GM18858 (cell line): ENCODE results near the gene STIMATE.

Experiments
- ATAC-seq: cut with Tn5 transposase; IDR thresholded peaks from one replicate; pipeline ENCODE4 v1.9.1; 2021; ENCODE audit not compliant: unreplicated experiment

The STIMATE gene

DNA sequence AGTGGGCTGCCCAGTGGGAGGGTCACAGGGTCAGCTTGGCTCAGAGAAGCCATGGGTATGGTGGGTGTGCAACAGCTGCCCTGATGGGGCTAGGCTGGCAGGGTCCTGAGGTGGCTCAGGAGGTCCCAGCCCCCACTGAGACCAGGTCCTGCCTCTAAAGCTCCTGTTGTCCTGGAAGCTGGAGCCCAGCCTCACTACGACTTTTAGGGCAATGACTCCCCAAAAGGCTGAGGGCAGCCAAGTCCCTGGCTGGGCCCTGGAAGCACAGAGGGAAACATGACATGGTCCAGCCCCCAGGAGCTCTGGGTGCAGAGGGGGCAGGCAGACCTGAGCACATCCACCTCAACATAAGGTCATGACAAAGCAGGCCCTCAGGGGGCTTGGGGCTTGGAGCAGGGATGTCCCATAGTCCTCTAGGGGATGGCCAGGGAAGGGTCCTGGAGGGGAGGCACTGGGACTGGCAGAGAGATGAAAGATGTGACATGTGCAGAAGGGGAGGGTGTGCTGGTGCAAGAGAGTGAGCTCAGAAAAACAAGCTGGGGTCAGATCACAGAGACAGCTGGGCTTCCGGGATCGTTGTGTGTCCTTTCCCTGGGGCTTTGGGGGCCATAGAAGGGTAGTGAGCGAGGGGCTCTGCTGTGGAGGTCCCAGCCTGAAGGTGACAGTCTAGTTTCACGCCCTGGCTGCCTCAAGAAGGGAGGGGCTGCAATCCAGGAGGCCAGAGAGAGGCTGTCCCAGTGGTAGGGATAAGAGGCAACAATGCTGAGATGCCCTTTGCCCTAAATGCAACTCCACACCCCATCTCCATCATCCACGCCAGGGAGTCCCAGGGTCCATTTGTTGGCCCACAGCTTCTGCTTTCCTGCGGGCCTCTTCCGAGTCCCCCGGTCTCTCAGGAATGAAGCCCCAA, 103.4 kb downstream of the STIMATE start:
- ATAC-seq, result no peak

- ATAC-seq, result no peak
Measured at GRCh38 chr3:52792961-52793695, 104.2 kb downstream of the STIMATE start.

GRCh38 chr3:52792413-52792812, 104.9 kb downstream of the STIMATE start:
- ATAC-seq, result no peak

GRCh38 chr3:52791928-52792327, 105.4 kb downstream of the STIMATE start:
- ATAC-seq, result no peak

DNA sequence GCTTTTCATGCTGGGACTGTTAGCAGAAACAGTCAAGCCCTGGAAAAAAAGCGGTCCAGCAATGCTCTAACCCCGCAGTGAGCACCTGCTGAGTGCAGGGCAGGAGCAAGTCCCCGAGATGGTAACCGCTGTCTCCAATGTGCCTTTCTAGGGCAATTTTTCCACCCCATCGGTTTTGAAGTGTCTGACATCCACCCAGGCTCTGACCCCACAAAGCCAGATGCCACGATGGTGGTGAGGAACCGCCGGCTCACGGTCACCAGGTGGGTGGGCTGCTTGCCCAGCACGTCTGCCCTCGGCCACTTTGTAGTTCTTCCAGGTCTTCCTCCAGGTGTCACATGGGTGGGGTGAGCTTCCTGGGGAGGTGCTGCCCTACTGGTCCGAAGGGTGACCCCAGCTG, 106.0 kb downstream of the STIMATE start:
- no peak for ATAC-seq

- ATAC-seq, result no peak
Measured at GRCh38 chr3:52790741-52791140, 106.6 kb downstream of the STIMATE start.

DNA sequence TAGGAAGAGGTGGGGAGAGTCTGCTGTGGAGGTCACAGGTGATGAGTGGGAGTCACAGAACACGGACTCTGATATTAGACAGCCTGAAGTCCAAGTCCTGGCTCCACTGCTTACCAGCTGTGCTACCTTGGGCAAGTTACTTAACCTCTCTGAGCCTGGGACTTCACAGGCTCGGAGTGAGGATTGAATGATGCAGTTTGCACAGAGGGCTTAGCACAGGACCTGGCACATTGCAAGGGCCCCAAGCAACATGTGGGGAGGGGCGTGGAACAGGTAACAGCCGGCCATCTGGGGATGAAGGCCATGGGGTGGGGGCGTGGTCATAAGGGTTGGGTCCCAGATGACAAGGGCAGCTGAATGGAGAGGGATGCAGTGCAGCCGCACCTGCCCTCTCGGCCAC, 107.0 kb downstream of the STIMATE start:
- ATAC-seq, result no peak

DNA sequence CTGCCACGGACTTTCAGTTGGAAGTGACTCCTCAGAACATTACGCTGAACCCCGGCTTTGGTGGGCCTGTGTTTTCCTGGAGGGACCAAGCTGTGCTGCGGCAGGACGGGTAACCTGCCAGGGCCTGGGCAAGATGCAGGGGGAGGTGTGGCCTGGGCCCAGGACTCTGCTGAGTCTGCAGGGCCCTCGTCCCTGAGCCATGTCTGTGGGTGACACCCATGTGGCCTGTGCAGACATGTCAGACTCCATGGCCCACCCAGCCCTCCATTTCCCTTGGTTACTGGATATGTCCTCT, 107.7 kb downstream of the STIMATE start:
- no peak for ATAC-seq

GRCh38 chr3:52788890-52789745, 108.2 kb downstream of the STIMATE start:
- no peak for ATAC-seq

DNA sequence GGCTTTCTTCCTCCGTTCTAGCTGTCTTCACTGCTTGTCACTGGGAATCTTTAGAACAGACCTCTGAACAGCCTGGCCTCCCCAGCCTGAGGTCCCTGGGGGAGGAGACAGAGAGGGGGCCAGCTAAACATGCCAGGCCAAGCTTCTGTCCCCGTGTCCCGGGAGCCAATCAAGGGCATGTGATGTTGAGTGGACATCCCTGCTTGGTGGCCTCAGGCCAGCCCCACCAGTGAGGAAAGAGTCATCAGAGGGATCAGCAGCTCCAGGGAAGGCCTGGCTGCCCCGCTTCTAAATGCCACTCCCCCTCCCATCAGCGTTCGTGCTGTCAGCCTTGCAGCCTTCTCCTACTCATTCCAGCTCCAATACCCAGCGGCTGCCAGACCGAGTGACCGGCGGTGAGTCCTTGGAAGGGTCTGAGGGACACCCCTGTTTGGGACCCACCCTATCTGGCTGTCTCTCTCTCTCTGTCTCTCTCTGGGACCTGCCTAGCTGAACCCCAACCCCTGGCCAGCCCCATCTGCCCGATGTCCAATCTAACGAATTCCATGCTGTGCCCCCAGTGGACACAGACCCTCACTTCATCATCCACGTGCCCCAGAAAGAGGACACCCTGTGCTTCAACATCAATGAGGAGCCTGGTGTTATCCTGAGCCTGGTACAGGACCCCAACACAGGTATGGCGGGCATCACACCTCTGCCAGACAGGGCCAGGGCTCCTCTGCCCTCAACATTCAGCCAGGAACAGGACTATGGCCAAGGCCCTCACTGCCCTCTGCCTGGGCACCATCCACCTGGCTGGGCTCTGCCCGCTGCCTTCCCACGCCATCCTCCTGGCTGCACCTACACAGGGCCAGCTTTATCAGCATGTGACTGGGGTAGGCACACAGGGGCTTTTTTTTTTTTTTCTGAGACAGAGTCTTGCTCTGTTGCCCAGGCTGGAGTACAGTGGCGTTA, 109.4 kb downstream of the STIMATE start:
- no peak for ATAC-seq

DNA sequence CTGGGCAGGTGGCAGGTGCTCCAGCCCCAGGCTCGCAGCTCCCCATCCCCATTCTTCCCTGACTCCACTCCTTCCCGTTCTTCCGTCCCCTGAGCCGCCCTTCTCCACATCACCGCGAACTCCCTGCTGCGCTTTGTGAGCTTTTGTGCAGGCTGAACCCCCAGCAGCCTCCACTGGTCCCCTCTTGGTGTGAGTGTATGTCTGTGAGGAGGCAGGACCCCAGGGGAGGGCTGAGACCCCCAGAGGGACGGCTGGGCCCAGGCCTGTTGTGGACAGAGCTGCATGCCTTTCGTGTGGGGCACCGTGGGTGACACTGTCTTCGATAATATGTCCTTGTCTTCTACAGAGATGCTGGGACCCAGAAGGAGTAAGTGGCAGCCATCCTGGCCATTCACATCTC, 110.1 kb downstream of the STIMATE start:
- ATAC-seq, result no peak
